HG02642 (cell line): ENCODE measurements around the gene XPO4.
A peak's percentile ranks its signal among the peaks of the same experiment; 100 is the strongest.
"Not testable (repeated sequence)": the region's sequence is repeated elsewhere in the genome, so short reads cannot be mapped to it uniquely, and the experiment has no call there.

ENCODE experiments used
- ATAC-seq: cut with Tn5 transposase; IDR thresholded peaks from one replicate; pipeline ENCODE4 v1.9.1; 2021; ENCODE audit warnings: mild to moderate bottlenecking; ENCODE audit not compliant: unreplicated experiment, poor library complexity

Gene XPO4

GRCh38 chr13:20902438-20903163, at the start of gene XPO4:
XPO4 (minus strand) TSS chr13:20902746; CDS start chr13:20902738, 8 bp downstream.
- peak; percentile 94 for ATAC-seq

- ATAC-seq = not testable (repeated sequence)
These were observed 45.5 kb upstream of the XPO4 start for GRCh38 chr13:20948001-20948400.

- ATAC-seq = no peak
These were observed 43.4 kb upstream of the XPO4 start for GRCh38 chr13:20945952-20946383.

- ATAC-seq = no peak
These were observed 40.5 kb upstream of the XPO4 start for GRCh38 chr13:20942938-20943559.

- not testable (repeated sequence) for ATAC-seq
These were observed 38.0 kb upstream of the XPO4 start for GRCh38 chr13:20940511-20940910.

- ATAC-seq = no peak
These were observed 37.5 kb upstream of the XPO4 start for GRCh38 chr13:20940083-20940482.

GRCh38 chr13:20939662-20940061, 37.1 kb upstream of the XPO4 start:
- no peak for ATAC-seq

GRCh38 chr13:20938302-20938701, 35.8 kb upstream of the XPO4 start:
- no peak for ATAC-seq

- ATAC-seq = no peak
These were observed 25.2 kb upstream of the XPO4 start for GRCh38 chr13:20927596-20928257.

- not testable (repeated sequence) for ATAC-seq
These were observed 22.8 kb upstream of the XPO4 start for GRCh38 chr13:20925395-20925790.

GRCh38 chr13:20924758-20925394, 22.3 kb upstream of the XPO4 start:
- no peak for ATAC-seq

- no peak for ATAC-seq
These were observed 20.7 kb upstream of the XPO4 start for GRCh38 chr13:20923272-20923671.

- no peak for ATAC-seq
These were observed 19.0 kb upstream of the XPO4 start for GRCh38 chr13:20921572-20921971.

- not testable (repeated sequence) for ATAC-seq
These were observed 13.1 kb upstream of the XPO4 start for GRCh38 chr13:20915676-20916075.

- ATAC-seq = no peak
These were observed 8.5 kb upstream of the XPO4 start for GRCh38 chr13:20911037-20911436.

GRCh38 chr13:20908714-20909497, 6.4 kb upstream of the XPO4 start:
- no peak for ATAC-seq

GRCh38 chr13:20904908-20905307, 2.4 kb upstream of the XPO4 start:
- no peak for ATAC-seq

GRCh38 chr13:20903164-20903475, 574 bp upstream of the XPO4 start:
- no peak for ATAC-seq

GRCh38 chr13:20901668-20902437, 693 bp downstream of the XPO4 start:
- peak; percentile 34 for ATAC-seq

- ATAC-seq = no peak
These were observed 8.3 kb downstream of the XPO4 start for GRCh38 chr13:20894245-20894644.
